Body of pancreas (tissue), 4 donors: ENCODE measurements around the gene FAM83D. TPM values are rescaled to one million over a fixed set of nuclear protein-coding genes. Genes with fewer than 3 reads are reported as not detected.

Experiments
- ATAC-seq: fragments of 150-250 bp; one replicate; pipeline ENCODE4 v1.9.1; 2016
- DNase-seq, 4 donors: peaks; one replicate each; pipeline ENCODE4 v3.0.0-alpha.2; 2019
- H3K27ac ChIP-seq, 4 donors: fragments of 200-600 bp; sonication (generic); 1 replicate in 3 of 4; 2 replicates in 1 of 4; pipeline versions ENCODE4 v1.5.1 to v1.6.1; 2016 to 2019; ENCODE audit warnings: mild to moderate bottlenecking in 1 of 4, mixed read lengths in 1 of 4, moderate library complexity in 1 of 4
- H3K27me3 ChIP-seq, 2 donors: fragments of 200-600 bp; sonication (generic); one replicate each; pipeline ENCODE4 v1.6.0; 2016; ENCODE audit warnings: mild to moderate bottlenecking in 1 of 2
- H3K36me3 ChIP-seq, 2 donors: fragments of 200-600 bp; sonication (generic); replicated peaks in 1 of 2; 2 replicates each; pipeline ENCODE4 v1.5.1; 2016; ENCODE audit warnings: low read depth in 2 of 2; ENCODE audit not compliant: insufficient read depth in 1 of 2
- H3K4me1 ChIP-seq: fragments of 200-600 bp; sonication (generic); one replicate; pipeline ENCODE4 v1.6.0; 2016
- H3K4me3 ChIP-seq, 2 donors: fragments of 200-600 bp; sonication (generic); 1 replicate in 1 of 2; 2 replicates in 1 of 2; pipeline ENCODE4 v1.5.1; 2016 to 2019
- H3K9me3 ChIP-seq, 3 donors: fragments of 200-600 bp; sonication (generic); 1 replicate in 2 of 3; 2 replicates in 1 of 3; pipeline ENCODE4 v1.5.1; 2016
- CTCF ChIP-seq, 7 experiments: fragments of 450-650 bp in 4 of 7; fragments of 200-600 bp in 3 of 7; sonication (generic) in 3 of 7; IDR thresholded peaks; one replicate each; pipeline ENCODE4 v1.5.1; 2016 to 2019; ENCODE audit warnings: antibody characterized with exemption in 7 of 7
- POLR2A ChIP-seq, 3 donors: fragments of 450-650 bp; IDR thresholded peaks; one replicate each; pipeline ENCODE4 v1.6.1; 2016; ENCODE audit warnings: antibody characterized with exemption in 3 of 3, mild to moderate bottlenecking in 2 of 3
- WGBS, 2 donors: methylation state at CpG; one replicate each; pipeline ENCODE4 v1.1.5; 2017; 5-methylcytosine and 5-hydroxymethylcytosine counted together
- intact Hi-C: fragments of 100-400 bp; cut with DNase I; formaldehyde crosslinking; loops from one replicate; pipeline ENCODE4 v1.15.1; 2023
- total RNA-seq, 2 donors: library from RNA; depleted of rRNA; stranded (reverse); fragments of >200 nt; gene quantifications; one replicate each; pipeline ENCODE4 v1.1.0, GENCODE V29; 2016

FAM83D gene
- total RNA-seq, 2 donors from 2014 or later = 0.52 TPM; not detected in 1

GRCh38 chr20:38946836-38947235 lies 20.6 kb downstream of the FAM83D start:
- no peak for TF ChIP-seq POLR2A (IDR thresholded peaks at IDR 0.05)
- no peak for TF ChIP-seq CTCF (IDR thresholded peaks at IDR 0.05)
- H3K9me3 ChIP-seq = no peaks in the 10 kb centered on the region
- no peak for DNase-seq
- H3K4me1 ChIP-seq = no peaks in the 10 kb centered on the region
- no peak overlapping the region for H3K4me3 ChIP-seq
- WGBS, 2 donors = 73 to 80% methylated on average over 3 of the region's 3 CpGs
- no peaks in the 10 kb centered on the region for H3K36me3 ChIP-seq
- intact Hi-C loops = no loop called here
- ATAC-seq = no peak
- no peak overlapping the region for H3K27ac ChIP-seq
- H3K27me3 ChIP-seq = no peaks in the 10 kb centered on the region

- WGBS, 2 donors = 45 to 46% methylated on average over 6 to 7 of the region's 7 CpGs
- no peak for DNase-seq
- H3K27me3 ChIP-seq = no peaks in the 10 kb centered on the region
- H3K36me3 ChIP-seq = no peaks in the 10 kb centered on the region
- no peaks in the 10 kb centered on the region for H3K4me1 ChIP-seq
- no peaks in the 10 kb centered on the region for H3K9me3 ChIP-seq
- TF ChIP-seq CTCF (IDR thresholded peaks at IDR 0.05) (no peak), POLR2A (IDR thresholded peaks at IDR 0.05) (no peak)
- no peak overlapping the region for H3K27ac ChIP-seq
- no peak overlapping the region for H3K4me3 ChIP-seq
- intact Hi-C loops = no loop called here
- ATAC-seq = no peak
Measured at GRCh38 chr20:38947931-38948362, 21.7 kb downstream of the FAM83D start.

- no peak for DNase-seq
- H3K4me3 ChIP-seq = no peak overlapping the region
- no peaks in the 10 kb centered on the region for H3K9me3 ChIP-seq
- ATAC-seq = no peak
- no peak overlapping the region for H3K27ac ChIP-seq
- TF ChIP-seq CTCF (IDR thresholded peaks at IDR 0.05) (no peak), POLR2A (IDR thresholded peaks at IDR 0.05) (no peak)
- no peaks in the 10 kb centered on the region for H3K27me3 ChIP-seq
- 50 to 96% methylated on average over 2 of the region's 2 CpGs for WGBS, 2 donors
- intact Hi-C loops = no loop called here
- H3K36me3 ChIP-seq = no peaks in the 10 kb centered on the region
- H3K4me1 ChIP-seq = no peaks in the 10 kb centered on the region
Measured at GRCh38 chr20:38950254-38950653, 24.0 kb downstream of the FAM83D start.

GRCh38 chr20:38951611-38952010 lies 25.4 kb downstream of the FAM83D start:
- ATAC-seq (no peak), DNase-seq (no peak)
- intact Hi-C loops = no loop called here
- H3K9me3 ChIP-seq = no peaks in the 10 kb centered on the region
- H3K27ac ChIP-seq = no peak overlapping the region
- no peak overlapping the region for H3K4me3 ChIP-seq
- no peaks in the 10 kb centered on the region for H3K36me3 ChIP-seq
- WGBS, 2 donors = 88 to 93% methylated on average over 4 to 9 of the region's 9 CpGs
- TF ChIP-seq POLR2A (IDR thresholded peaks at IDR 0.05) = no peak
- no peak for TF ChIP-seq CTCF (IDR thresholded peaks at IDR 0.05)
- no peaks in the 10 kb centered on the region for H3K27me3 ChIP-seq
- no peaks in the 10 kb centered on the region for H3K4me1 ChIP-seq

GRCh38 chr20:38952153-38952552 lies 25.9 kb downstream of the FAM83D start:
- 90 to 95% methylated on average over 6 of the region's 6 CpGs for WGBS, 2 donors
- intact Hi-C loops = no loop called here
- Histone ChIP-seq H3K9me3 (no peaks in the 10 kb centered on the region), H3K4me3 (no peak overlapping the region), H3K27me3 (no peaks in the 10 kb centered on the region), H3K27ac (no peak overlapping the region), H3K36me3 (no peaks in the 10 kb centered on the region), H3K4me1 (no peaks in the 10 kb centered on the region)
- no peak for DNase-seq
- no peak for ATAC-seq
- no peak for TF ChIP-seq CTCF (IDR thresholded peaks at IDR 0.05)
